K562 (cell line): ENCODE results near the gene RAB13. TPM values are rescaled to one million over a fixed set of nuclear protein-coding genes. Genes with fewer than 3 reads are reported as not detected.

Experiments
- ARNT ChIP-seq, 2 experiments: fragments of 450-650 bp; IDR thresholded peaks; 2 replicates each; pipeline ENCODE4 v1.6.1; 2016; ENCODE audit warnings: mild to moderate bottlenecking in 1 of 2
- C11orf30 ChIP-seq: fragments of 450-650 bp; IDR thresholded peaks from 2 replicates; pipeline ENCODE4 v1.6.1; 2016; ENCODE audit warnings: low read depth, mild to moderate bottlenecking
- CBFA2T3 ChIP-seq: fragments of 450-650 bp; IDR thresholded peaks from 2 replicates; pipeline ENCODE4 v1.6.1; 2017
- FOXM1 ChIP-seq, 2 experiments: fragments of 450-650 bp in 1 of 2; sonication (generic) in 1 of 2; formaldehyde crosslinking in 1 of 2; IDR thresholded peaks; 2 replicates each; pipeline versions ENCODE4 v1.6.1 to v1.9.0; 2017 to 2022; ENCODE audit warnings: low read depth in 2 of 2, mild to moderate bottlenecking in 2 of 2, missing genetic modification reagents in 1 of 2, moderate library complexity in 1 of 2
- KAT8 ChIP-seq: fragments of 450-650 bp; IDR thresholded peaks from 2 replicates; pipeline ENCODE4 v1.6.1; 2016; ENCODE audit warnings: low read depth, mild to moderate bottlenecking
- KLF1 ChIP-seq: fragments of 450-650 bp; IDR thresholded peaks from 2 replicates; pipeline ENCODE4 v1.6.1; 2016; ENCODE audit warnings: missing genetic modification characterization, missing compliant biosample characterization
- KLF13 ChIP-seq: fragments of 450-650 bp; IDR thresholded peaks from 2 replicates; pipeline ENCODE4 v1.6.1; 2016; ENCODE audit warnings: missing genetic modification characterization, low read depth, mild to moderate bottlenecking, missing compliant biosample characterization, moderate library complexity, borderline replicate concordance
- MAZ ChIP-seq, 2 experiments: fragments of 450-650 bp in 1 of 2; sonication (generic) in 1 of 2; formaldehyde crosslinking; IDR thresholded peaks in 1 of 2; conservative IDR thresholded peaks in 1 of 2; 2 replicates each; pipeline versions ENCODE4 v1.4.0 to v1.5.0; 2020; ENCODE audit warnings: mild to moderate bottlenecking in 1 of 2, missing genetic modification reagents in 1 of 2
- MBD2 ChIP-seq: sonication (generic); IDR thresholded peaks from 2 replicates; pipeline ENCODE4 v1.6.1; 2016; ENCODE audit warnings: low read depth, borderline replicate concordance
- NFYB ChIP-seq: IDR thresholded peaks from 2 replicates; pipeline ENCODE4 v1.6.1; 2011; ENCODE audit warnings: mild to moderate bottlenecking, moderate library complexity; ENCODE audit not compliant: insufficient read length; ENCODE audit errors: extremely low read depth
- PCBP1 ChIP-seq: fragments of 200-400 bp; formaldehyde crosslinking; IDR thresholded peaks from 2 replicates; pipeline ENCODE4 v1.6.1; 2018; ENCODE audit warnings: mild to moderate bottlenecking, low read depth, low read length; ENCODE audit not compliant: poor library complexity, severe bottlenecking
- PCBP2 ChIP-seq: fragments of 200-400 bp; formaldehyde crosslinking; IDR thresholded peaks from 2 replicates; pipeline ENCODE4 v1.6.1; 2018; ENCODE audit warnings: low read length, low read depth, mild to moderate bottlenecking, moderate library complexity; ENCODE audit not compliant: poor library complexity, severe bottlenecking
- PREB ChIP-seq: sonication (generic); formaldehyde crosslinking; IDR thresholded peaks from 2 replicates; pipeline ENCODE4 v1.8.1; 2023; ENCODE audit warnings: mild to moderate bottlenecking, missing genetic modification reagents
- SAFB2 ChIP-seq: fragments of 200-400 bp; formaldehyde crosslinking; IDR thresholded peaks from 2 replicates; pipeline ENCODE4 v1.6.1; 2018; ENCODE audit warnings: borderline replicate concordance, low read length, low read depth, moderate library complexity; ENCODE audit not compliant: severe bottlenecking
- SMC3 ChIP-seq: conservative IDR thresholded peaks from 2 replicates; pipeline ENCODE4 v1.6.1; 2011; ENCODE audit warnings: low read depth, low read length, improper control_type of control experiment; ENCODE audit not compliant: insufficient read depth
- TCF3 ChIP-seq: sonication (generic); formaldehyde crosslinking; IDR thresholded peaks from 2 replicates; pipeline ENCODE4 v1.4.0; 2020; ENCODE audit warnings: mild to moderate bottlenecking, missing genetic modification reagents
- TRIM24 ChIP-seq, 2 experiments: fragments of 450-650 bp; IDR thresholded peaks; 2 replicates each; pipeline ENCODE4 v1.6.1; 2016
- TRIM25 ChIP-seq: fragments of 450-650 bp; IDR thresholded peaks from 2 replicates; pipeline ENCODE4 v1.7.0; 2016; ENCODE audit warnings: borderline replicate concordance
- U2AF2 ChIP-seq: fragments of 200-400 bp; formaldehyde crosslinking; optimal IDR thresholded peaks from 2 replicates; pipeline ENCODE3; 2017; ENCODE audit warnings: low read depth, mild to moderate bottlenecking, low read length
- YY1 ChIP-seq, 3 experiments: IDR thresholded peaks; 2 replicates each; pipeline ENCODE4 v1.6.1; 2011; ENCODE audit warnings: low read length in 2 of 3, mild to moderate bottlenecking in 2 of 3, moderate library complexity in 2 of 3, borderline replicate concordance in 1 of 3, control low read depth in 1 of 3, low read depth in 1 of 3; ENCODE audit not compliant: insufficient read depth in 3 of 3, insufficient replicate concordance in 2 of 3, control insufficient read depth in 1 of 3, insufficient read length in 1 of 3; ENCODE audit errors: extremely low read depth in 1 of 3
- polyA plus RNA-seq, 8 experiments: library from polyadenylated mRNA; depleted of rRNA in 4 of 8; stranded (reverse) in 5 of 8; unstranded in 3 of 8; fragments of >200 nt; fragmentation: Nextera tagmentation in 2 of 8; fragmentation: Illumina TruSeq in 1 of 8; extraction: Ambion mirVana in 2 of 8; extraction: Trizol in 1 of 8; gene quantifications; 2 replicates each; pipeline versions ENCODE4 v1.2.1 to v1.2.3, GENCODE V29; 2011 to 2014; ENCODE audit warnings: inconsistent platforms in 1 of 8, missing spikeins in 1 of 8
- total RNA-seq, 7 experiments: library from RNA; depleted of rRNA in 6 of 7; stranded (reverse); fragments of >200 nt in 6 of 7; fragmentation: Illumina TruSeq in 2 of 7; extraction: Trizol in 2 of 7; gene quantifications; 2 replicates each; pipeline versions ENCODE4 v1.2.1 to v1.2.3, GENCODE V29; 2011 to 2021; ENCODE audit warnings: low replicate concordance in 1 of 7
- TF ChIP-seq, protein P1 (sequence below): IDR thresholded peaks from 2 replicates; pipeline ENCODE4 v1.6.1; 2011; ENCODE audit not compliant: insufficient read length; ENCODE audit errors: extremely low read depth
- TF ChIP-seq, protein P2 (sequence below), 2 experiments: fragments of 450-650 bp; conservative IDR thresholded peaks; 2 replicates each; pipeline ENCODE4 v1.6.1; 2017; ENCODE audit warnings: mild to moderate bottlenecking in 2 of 2, moderate library complexity in 2 of 2

Gene RAB13
- total and polyA plus RNA-seq, 9 of the 15 experiments (the other 6 are each of a cell fraction or from before 2014, with no cell fraction given), result 22.3 to 100 (median 39.8) TPM

GRCh38 chr1:153976819-153977249, 9.3 kb downstream of the RAB13 start (continued):
- TF ChIP-seq ARNT (IDR thresholded peaks at IDR 0.05), result no peak
- no peak for TF ChIP-seq PCBP1
- TF ChIP-seq YY1 (IDR thresholded peaks at IDR 0.05; ENCODE audit: borderline replicate concordance in 1 of 3, control insufficient read depth in 1 of 3, extremely low read depth in 1 of 3, insufficient read depth in 3 of 3, insufficient read length in 1 of 3, insufficient replicate concordance in 2 of 3, low read depth in 1 of 3, low read length in 2 of 3), result peak in 2 of 3 experiments; percentile 28 to 38
- TF ChIP-seq PREB (CRISPR knock-in tag), result 0 out of 2 replicates have a peak, but pooled peaks have one; percentile 47
- TF ChIP-seq CBFA2T3, result no peak; the same call in 1 of the 2 replicates
- 0 out of 2 replicates have a peak, but pooled peaks have one; percentile 8 for TF ChIP-seq KLF13 (tag)
- no peak for TF ChIP-seq KAT8
- no peak for TF ChIP-seq SAFB2
- no peak for TF ChIP-seq FOXM1 (IDR thresholded peaks at IDR 0.05; ENCODE audit: low read depth)
- TF ChIP-seq FOXM1 (CRISPR knock-in tag; IDR thresholded peaks at IDR 0.05; ENCODE audit: low read depth), result no peak
- no peak for TF ChIP-seq MBD2
- no peak for TF ChIP-seq TRIM25
- TF ChIP-seq U2AF2, result no peak
- TF ChIP-seq KLF1 (tag), result no peak
- no peak for TF ChIP-seq C11orf30
- TF ChIP-seq MAZ (CRISPR knock-in tag; conservative IDR thresholded peaks at IDR 0.05 in 1 of 2, IDR thresholded peaks at IDR 0.05 in 1 of 2), result no peak
- no peak for TF ChIP-seq TRIM24 (IDR thresholded peaks at IDR 0.05)
- TF ChIP-seq, protein P1, sequence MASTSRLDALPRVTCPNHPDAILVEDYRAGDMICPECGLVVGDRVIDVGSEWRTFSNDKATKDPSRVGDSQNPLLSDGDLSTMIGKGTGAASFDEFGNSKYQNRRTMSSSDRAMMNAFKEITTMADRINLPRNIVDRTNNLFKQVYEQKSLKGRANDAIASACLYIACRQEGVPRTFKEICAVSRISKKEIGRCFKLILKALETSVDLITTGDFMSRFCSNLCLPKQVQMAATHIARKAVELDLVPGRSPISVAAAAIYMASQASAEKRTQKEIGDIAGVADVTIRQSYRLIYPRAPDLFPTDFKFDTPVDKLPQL, result no peak
- TF ChIP-seq SMC3, result 0 out of 2 replicates have a peak, but pooled peaks have one; percentile 6
- TF ChIP-seq TCF3 (CRISPR knock-in tag), result no peak
- no peak for TF ChIP-seq PCBP2
- TF ChIP-seq, protein P2, sequence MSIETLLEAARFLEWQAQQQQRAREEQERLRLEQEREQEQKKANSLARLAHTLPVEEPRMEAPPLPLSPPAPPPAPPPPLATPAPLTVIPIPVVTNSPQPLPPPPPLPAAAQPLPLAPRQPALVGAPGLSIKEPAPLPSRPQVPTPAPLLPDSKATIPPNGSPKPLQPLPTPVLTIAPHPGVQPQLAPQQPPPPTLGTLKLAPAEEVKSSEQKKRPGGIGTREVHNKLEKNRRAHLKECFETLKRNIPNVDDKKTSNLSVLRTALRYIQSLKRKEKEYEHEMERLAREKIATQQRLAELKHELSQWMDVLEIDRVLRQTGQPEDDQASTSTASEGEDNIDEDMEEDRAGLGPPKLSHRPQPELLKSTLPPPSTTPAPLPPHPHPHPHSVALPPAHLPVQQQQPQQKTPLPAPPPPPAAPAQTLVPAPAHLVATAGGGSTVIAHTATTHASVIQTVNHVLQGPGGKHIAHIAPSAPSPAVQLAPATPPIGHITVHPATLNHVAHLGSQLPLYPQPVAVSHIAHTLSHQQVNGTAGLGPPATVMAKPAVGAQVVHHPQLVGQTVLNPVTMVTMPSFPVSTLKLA (conservative IDR thresholded peaks at IDR 0.05), result peak in 1 of 2 experiments; percentile 53; a peak in 2 of 4 replicates
- TF ChIP-seq NFYB, result no peak
